GM18870 (cell line): Measurements from ENCODE around the gene KCNMA1.

Source experiments
- ATAC-seq: cut with Tn5 transposase; IDR thresholded peaks from one replicate; pipeline ENCODE4 v1.9.1; 2021; ENCODE audit warnings: moderate library complexity; ENCODE audit not compliant: unreplicated experiment

The KCNMA1 gene

DNA sequence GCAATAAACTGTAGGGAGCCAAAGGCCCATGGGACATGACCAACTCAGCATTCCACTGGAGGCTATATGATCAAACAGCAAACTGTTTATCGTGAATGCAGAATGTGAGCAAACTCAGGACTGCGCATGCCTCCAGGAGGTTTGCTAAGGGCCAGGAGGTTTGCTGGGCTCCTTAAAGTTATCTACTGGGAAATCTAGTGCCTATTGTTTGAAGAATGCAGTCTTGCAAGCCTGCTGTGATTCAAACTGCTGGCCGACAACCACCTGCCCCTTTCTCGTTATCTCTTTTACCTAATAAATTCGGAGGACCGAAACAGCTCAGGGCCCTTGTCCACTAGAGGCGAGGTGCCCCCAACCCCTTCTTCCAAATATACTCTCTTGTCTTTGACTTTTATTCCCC, 404.1 kb downstream of the KCNMA1 start:
- ATAC-seq, result no peak

DNA sequence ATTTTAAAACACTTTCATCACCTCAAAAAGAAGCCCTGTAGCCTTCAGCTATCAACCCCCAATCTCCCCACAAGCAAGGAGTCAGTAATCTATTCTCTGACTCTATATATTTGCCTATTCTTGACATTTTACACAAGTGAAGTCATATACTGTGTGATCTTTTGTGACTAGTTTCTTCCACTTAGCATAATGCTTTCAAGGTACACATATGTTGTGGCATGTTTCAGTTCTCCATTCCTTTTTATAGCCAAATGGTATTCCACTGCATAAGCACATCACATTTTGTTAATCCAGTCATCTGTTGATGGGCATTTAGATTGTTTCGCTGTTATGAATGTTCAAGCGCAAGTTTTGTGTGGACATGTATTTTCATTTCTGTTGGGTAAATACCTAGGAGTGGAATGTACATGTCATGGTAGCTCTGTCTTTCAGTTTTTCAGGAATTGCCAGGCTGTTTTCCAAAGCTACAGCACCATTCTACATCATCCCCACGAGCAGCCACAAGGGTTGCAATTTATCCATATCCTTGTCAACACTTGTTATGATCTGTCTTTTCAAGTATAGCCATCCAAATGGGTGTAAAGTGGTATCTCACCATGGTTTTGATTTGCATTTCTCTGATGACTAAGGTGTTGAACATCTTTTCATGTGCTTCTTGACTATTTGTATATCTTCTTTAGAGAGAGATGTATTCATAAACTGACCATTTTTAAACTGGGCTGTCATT, 405.6 kb downstream of the KCNMA1 start:
- ATAC-seq, result no peak

GRCh38 chr10:77231375-77231774, 406.2 kb downstream of the KCNMA1 start:
- no peak for ATAC-seq

DNA sequence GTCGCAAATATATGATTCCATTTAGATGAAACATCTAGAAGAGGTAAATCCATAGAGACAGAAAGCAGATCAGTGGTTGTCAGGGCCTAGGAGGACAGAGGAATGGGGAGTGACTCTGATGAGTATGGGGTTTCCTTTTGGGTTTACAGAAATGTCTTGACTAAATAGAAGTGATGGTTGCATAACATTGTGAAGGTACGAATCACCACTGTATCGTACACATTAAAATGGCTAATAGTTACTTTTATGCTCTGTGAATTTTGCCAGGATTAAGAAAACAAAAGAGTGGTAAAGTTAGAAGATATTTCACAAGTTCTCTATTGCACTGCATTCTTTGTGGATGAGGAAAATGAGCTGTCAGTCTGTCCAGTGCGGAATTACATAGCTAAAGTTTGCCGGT, 407.4 kb downstream of the KCNMA1 start:
- no peak for ATAC-seq

DNA sequence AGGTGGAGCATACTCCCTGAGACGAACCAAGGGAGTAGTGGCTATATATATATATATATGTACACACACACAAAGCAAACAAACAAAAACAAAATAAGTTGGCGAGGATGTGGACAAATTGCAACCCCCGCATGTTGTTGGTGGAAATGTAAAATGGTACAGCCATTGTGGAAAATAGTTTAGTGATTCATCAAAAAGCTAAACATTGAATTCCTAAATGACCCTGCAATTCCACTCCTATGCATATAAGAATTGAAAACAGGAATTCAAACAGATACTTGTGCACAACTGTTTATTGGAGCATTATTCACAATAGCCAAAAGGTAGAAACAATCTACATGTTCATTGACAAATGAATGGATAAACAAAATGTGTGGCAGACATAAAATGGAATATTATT, 407.9 kb downstream of the KCNMA1 start:
- no peak for ATAC-seq

GRCh38 chr10:77228559-77228958, 409.0 kb downstream of the KCNMA1 start:
- no peak for ATAC-seq

GRCh38 chr10:77226853-77227565, 410.6 kb downstream of the KCNMA1 start:
- ATAC-seq, result no peak

GRCh38 chr10:77226452-77226851, 411.2 kb downstream of the KCNMA1 start:
- no peak for ATAC-seq

GRCh38 chr10:77226020-77226419, 411.6 kb downstream of the KCNMA1 start:
- no peak for ATAC-seq

- ATAC-seq, result no peak
These were observed 413.8 kb downstream of the KCNMA1 start for GRCh38 chr10:77223526-77224460.

DNA sequence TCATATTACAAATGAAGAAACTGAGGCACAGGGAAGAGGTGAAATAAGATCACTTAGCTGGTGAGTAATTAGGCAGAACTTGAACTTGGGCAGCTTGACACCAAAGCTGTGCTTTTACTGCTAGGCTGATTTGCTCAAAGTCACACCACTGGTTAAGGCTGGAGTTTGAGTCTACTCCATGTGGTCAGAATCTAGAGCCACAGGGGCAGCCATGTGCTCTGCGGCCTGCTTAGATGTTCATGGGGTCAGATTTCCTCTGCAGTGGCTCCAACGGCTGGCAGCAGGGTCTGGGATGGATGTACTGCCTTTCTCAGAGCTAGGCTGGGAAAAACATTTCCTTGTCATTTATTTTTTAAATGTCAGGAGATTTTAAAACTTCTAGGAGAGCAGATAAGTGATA, 417.5 kb downstream of the KCNMA1 start:
- ATAC-seq, result no peak

DNA sequence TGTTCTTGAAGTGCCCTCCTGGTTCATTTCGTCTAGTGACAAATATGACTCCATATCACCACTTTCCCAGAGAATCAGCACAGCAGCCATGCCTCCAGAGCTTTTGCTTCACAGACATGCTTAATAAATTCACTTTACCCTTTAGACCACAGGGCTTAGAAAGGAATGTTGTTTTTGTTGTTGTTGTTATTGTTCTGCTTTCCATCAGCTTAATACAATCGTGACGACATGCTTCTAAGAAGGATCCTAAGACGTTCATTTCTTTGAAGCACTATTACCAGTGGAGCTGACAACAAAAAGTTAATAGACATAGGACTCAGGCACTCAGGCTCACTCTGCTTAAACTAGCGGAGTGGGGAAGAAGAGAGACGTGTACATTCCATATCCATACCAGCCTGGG, 418.6 kb downstream of the KCNMA1 start:
- ATAC-seq, result no peak

- no peak for ATAC-seq
These were observed 422.8 kb downstream of the KCNMA1 start for GRCh38 chr10:77214799-77215198.

DNA sequence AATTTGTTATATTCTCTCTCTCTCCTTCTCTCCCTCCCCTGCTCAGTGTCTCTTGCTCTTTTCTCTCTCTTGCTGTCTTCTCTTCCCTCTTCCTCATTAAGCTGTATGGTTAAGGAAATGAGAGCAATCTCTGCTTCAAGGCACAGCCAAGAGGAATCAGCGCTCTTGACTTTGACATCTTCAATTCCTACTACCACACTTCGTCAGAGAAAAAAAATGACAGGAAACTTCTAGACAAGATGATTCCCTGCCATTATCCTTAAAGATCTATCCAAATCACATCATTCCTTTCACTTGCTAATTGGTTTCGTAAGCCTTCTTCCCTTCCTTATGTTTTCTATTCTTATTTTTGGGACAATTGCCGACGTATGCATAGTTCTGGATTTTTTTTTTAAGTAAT, 425.0 kb downstream of the KCNMA1 start:
- ATAC-seq, result no peak

DNA sequence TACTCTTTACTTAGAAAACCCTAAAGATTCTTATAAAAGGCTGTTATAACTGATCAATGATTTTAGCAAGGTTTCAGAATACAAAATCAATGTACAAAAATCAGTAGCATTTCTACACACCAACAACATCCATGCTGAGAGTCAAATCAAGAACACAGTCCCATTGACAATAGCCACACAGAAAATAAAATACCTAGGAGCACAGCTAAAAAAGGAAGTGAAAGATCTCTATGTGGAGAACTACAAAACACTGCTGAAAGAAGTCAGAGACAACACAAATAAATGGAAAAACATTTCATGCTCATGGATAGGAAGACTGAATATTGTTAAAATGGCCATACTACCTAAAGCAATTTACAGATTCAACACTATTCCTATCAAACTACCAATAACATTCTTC, 427.0 kb downstream of the KCNMA1 start:
- ATAC-seq, result no peak

DNA sequence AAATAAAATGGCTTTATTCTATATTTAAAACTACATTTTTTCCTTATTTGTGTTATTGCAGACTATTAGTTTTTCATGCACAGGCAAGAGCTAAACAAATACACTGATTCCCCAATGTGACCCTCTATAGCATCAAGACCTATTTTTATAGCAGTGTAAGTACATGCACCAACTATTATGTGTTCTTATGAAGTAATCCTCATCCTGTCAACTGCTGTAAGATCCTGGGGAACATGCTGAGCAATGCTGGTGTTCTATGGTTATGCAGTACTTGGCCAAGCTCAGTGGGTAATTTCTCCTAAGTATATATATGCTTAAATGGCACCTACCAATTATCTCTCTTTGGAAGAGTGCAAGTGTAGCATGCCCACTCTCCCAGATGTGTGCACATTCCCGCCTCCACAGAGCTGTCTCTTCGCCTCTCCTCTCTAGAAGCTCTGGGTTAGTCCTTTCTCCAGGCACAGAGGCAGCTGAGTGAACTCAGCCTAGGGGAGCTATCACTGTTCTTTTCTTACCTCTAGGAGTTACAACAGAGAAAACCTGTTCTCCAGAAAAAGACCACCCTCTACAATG, 428.8 kb downstream of the KCNMA1 start:
- no peak for ATAC-seq

- ATAC-seq, result no peak
These were observed 429.8 kb downstream of the KCNMA1 start for GRCh38 chr10:77207828-77208185.

DNA sequence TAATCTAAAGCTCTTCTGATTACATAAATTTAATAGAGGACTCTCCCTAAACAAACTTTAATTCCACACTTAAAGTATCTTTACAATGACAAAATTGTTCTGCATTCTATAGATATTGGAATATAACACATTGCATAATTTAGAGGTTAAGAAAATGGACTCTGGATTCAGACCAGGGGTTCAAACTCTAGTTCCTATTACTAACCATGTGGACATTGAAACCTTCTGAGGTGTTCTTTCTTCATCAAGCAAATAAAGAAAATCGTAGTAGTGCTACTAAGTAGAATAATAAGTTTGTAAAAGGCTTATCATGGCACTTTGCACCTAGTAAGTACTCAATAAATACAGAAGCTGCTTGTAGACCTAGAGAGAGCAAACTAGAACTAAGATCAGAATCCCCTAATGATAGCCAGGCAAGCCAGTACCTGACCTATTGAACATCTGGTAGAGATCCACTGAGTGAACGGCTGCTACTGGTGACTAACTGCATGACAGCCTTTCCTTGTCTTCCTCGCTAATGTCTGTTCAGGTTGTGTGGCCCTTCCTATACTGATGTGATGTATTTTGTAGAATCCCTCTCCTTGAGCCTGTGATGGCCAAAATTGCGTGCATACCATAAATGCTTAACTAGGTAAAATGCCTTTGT, 430.3 kb downstream of the KCNMA1 start:
- ATAC-seq, result no peak

DNA sequence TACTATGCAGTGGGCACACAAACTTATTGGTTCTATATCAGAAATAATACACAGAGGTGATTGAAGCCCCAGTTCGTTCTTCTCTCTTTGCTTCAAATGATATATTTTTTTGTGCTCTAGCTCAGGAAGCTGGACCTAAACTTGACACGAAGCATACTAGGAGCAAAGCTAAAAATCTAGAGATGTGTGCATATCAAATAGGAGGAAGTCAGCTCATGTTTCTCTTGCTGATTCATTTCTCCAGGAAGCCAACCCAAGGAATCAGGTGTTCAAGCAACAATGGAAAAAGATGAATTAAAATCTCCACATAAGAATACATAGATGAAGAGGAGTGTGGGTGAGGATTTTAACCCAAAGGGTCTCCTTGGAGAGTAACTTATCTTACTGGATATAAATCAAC, 432.5 kb downstream of the KCNMA1 start:
- ATAC-seq, result no peak

DNA sequence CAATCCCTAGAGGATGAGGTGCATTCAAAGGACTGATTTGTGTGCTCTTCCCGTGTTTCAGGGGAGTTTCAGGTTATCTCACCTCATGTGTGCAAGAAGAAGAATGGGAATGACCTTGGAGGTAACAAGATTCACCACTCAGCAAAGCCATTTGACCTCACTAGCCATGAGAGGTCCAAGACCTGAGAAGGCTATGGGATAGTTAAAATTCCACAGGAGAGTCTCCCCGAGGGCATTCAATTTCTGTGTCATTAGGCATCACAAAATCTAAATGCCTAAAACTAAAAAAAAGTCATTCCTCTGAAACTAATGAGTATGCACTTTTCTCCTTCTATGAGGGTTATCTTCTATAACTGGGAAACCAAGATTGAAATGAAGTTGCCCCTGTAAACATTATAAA, 433.4 kb downstream of the KCNMA1 start:
- ATAC-seq, result no peak

DNA sequence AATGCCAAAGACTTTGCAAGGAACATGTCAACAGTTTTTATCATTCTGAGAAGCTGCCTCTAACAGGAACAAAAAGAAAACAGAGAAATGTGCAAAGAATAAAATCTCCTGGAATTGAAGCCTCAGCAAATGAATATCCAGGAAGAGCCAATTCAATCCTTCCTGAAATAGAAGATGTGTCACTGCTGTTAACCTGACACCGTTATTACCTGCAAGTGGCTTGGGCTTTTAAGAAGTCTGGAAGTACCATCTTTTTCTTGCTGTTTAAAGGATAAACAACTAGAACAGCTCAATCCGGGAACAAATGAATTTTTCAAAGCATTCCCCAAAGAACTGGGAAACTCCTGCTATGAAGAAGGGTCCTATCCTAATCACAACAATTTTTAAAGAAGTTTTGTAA, 434.8 kb downstream of the KCNMA1 start:
- no peak for ATAC-seq
